SH-SY5Y (cell line): Measurements from ENCODE around the gene ANO10.

Experiments
- GATA2 ChIP-seq: IDR thresholded peaks from 2 replicates; pipeline ENCODE4 v1.6.1; 2011; ENCODE audit warnings: mild to moderate bottlenecking, low read depth, low read length
- GATA3 ChIP-seq: IDR thresholded peaks from 2 replicates; pipeline ENCODE4 v1.6.1; 2011; ENCODE audit warnings: low read depth, mild to moderate bottlenecking, low read length, moderate library complexity

Gene ANO10

GRCh38 chr3:43506644-43507043 lies 115.2 kb downstream of the ANO10 start:
- TF ChIP-seq GATA2 = no peak
- TF ChIP-seq GATA3 = no peak

DNA sequence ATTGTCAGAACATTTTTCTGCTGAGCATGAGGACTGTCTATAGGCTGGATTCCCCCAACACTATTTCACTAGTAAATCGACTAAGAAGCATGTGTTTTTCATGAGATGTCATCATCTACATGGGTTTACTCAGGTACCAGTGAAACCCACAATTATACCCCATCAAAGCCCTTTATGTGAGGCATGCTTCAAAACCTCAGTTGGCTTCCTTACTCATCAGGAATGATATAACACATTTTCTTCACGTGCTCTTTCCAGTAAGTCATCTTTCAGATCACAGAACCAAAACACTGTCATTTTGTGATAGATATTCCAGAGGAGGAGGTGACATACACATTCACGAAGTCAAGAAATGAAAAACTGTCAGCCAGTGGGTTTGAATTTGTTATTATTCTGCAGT lies 116.5 kb downstream of the ANO10 start:
- no peak for TF ChIP-seq GATA2
- TF ChIP-seq GATA3 = no peak

DNA sequence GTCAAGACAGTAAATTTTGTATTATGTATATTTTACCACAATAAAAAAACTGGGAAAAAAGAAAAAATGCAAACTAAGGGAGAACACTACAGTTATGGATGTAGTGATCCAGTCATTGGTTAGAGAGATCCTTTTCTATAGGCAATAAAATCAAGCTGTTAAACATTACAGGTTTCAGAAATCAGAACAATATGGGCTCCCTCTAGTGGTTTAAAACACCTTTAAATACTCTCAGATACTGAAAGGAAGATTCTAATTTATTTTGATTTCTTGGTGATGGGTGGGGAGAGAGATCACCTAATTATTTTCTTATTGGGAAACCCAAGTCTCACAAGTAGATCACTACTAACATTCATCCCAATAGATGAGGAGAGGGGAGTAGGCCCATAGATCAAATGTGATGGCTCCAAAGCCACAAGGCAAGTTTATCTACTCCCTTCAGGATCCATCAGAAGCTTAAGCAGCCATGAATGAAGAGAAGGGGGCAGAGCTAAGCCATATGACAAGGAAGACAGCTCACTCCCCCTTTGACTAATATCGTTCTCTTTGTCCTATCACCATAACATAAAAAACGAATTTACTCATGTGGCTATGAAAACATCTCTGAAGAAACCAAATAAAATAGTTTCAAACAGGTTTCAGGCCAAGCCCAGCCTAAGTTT lies 118.6 kb downstream of the ANO10 start:
- TF ChIP-seq GATA2 = no peak

- TF ChIP-seq GATA2 = no peak
- TF ChIP-seq GATA3 = no peak
Measured at GRCh38 chr3:43499256-43499655, 122.6 kb downstream of the ANO10 start.

GRCh38 chr3:43497905-43498365 lies 123.9 kb downstream of the ANO10 start:
- no peak for TF ChIP-seq GATA3
- TF ChIP-seq GATA2 = no peak

DNA sequence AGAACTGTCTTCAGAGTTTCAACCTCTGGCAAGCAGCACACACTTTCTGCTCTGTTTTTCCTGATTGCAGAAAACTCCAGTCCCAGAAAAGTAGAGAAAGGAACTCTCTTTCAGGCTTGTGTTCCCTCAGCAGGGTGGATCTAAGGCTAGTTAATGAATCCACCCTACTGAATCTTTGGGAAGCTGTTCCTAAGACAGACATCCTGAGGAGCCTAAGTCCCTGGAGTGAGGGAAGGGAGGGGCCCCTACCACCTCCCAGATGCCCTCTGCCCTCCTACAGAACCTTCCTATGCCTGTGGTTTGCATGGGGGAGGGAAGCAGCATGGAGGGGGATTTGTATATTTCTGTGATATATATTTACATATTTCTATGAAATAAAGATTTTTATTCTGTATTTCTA lies 124.4 kb downstream of the ANO10 start:
- TF ChIP-seq GATA3 = no peak
- no peak for TF ChIP-seq GATA2

DNA sequence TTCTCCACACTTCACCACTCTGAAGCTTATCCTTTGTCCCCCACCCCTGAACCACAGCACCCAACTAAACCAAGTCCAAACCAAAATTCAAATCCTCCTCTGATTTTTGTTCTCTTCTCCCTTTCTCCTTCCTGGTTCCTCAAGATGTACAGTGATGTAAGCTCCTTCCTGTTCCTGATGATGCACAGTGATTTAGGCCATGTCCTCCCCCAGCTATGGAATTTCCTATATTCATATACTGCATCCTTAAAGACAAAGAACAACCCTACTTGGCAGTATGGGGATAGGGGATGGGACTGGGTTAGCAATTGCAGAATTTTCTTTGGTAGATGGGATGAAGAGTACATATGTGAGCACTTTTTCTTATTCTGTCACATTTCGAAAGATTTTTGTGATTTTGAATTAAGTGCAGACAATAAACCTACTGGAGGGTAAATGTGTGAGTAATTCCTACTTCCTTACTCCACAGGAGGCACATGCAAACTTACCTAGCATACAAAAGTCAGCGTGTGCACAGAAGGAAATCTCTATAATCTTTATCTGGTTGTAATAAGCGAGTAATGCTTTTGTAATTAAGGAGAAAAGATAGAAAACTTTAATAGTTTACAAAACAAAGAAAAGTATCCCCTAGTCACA lies 125.0 kb downstream of the ANO10 start:
- no peak for TF ChIP-seq GATA3

DNA sequence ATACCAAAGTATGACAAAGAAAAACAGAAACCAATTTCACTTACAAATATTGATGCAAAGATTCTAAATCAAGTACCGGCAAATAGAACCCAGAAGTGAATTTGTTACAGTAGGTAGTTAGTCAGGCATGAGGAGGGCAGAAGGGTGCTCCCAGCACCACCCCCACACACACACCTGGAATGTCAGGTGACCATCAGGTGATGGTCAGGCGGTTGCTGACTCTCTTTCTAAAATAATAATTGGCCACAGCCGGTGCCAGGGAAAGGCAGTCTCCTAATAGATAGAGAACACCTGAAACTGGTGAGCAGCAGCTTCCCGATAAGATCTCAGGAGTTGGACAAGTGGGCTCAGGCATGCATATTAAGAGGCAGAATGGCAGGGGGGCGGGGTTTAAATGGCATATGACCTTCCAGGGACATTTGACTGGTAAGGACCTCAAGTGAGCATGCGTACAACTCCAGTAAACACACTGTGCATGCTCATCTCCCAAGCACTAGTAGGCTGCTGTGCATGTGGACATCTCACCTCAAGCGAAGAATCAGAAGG lies 131.1 kb downstream of the ANO10 start:
- TF ChIP-seq GATA2 = no peak

- TF ChIP-seq GATA3 (no peak), GATA2 (no peak)
Measured at GRCh38 chr3:43489930-43490329, 131.9 kb downstream of the ANO10 start.

DNA sequence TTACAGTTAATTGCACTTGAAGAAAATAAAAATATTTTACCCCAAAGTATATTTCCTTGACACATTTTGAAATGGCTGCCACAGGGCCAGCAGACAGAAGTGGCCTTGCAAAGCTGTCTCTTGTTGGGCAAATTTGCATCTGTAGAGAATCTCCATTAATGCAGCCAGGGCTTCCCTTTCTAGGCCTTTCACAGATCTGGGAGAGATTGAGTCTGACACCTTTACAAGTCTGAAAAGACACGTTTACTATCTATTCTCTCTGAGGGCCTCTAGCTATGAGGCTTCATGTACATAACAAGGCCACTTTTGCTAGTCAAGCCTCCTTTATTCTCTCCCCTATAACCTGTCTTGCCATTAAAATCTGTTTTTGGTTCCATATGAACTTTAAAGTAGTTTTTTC lies 135.9 kb downstream of the ANO10 start:
- TF ChIP-seq GATA3 = no peak
- TF ChIP-seq GATA2 = no peak

GRCh38 chr3:43484926-43485488 lies 136.8 kb downstream of the ANO10 start:
- TF ChIP-seq GATA3 (no peak), GATA2 (no peak)

GRCh38 chr3:43481375-43481774 lies 140.4 kb downstream of the ANO10 start:
- TF ChIP-seq GATA2 = no peak
- TF ChIP-seq GATA3 = no peak

DNA sequence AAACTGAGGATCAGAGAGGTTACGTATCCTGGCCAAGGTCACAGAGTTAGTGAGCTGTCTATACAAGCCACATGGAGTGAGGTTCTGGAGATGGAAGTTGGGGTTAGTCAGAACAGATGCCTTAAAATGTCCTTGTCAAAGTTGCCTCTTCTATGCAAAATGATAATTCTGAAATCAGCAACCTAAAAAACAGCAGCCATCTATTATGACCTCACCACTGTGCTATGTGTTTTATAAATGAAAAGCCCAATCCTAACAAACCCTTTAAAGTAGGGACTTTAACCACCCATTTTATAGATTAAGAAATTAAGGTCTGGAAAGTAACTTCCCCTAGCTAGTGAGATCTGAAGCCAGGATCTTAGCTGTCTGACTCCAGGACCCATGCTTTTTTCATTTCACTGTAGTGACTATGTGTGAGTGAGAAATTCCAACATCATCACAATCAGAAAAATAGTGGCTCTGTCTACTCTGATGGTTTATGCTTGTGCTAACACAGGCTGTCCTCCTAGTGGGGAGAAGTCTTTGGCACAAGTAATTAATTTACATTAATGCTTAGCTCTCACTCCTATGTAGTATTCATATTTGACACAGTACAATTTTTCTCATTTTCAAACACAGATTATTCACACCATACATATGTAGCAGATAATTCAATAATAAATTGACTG lies 143.6 kb downstream of the ANO10 start:
- no peak for TF ChIP-seq GATA2
- TF ChIP-seq GATA3 = no peak

DNA sequence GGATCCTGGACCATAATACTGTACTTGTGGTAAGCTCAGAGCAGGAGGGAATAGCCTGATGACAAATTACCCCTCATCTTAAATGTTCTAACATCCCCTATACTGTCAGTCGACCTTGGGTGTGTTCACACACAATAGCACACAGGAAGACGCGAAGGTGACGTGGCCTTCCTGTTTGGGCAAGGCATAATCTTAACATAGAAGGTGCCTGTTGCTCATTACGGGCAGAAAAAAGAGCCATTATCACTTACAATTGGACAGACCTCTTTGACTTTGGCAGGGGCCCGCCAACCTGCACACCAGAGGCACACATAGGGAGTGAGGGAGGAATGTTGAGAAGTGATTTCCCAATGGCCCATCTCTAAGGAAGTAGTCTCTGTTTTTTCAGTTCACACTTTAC lies 144.2 kb downstream of the ANO10 start:
- TF ChIP-seq GATA2 (no peak), GATA3 (no peak)

DNA sequence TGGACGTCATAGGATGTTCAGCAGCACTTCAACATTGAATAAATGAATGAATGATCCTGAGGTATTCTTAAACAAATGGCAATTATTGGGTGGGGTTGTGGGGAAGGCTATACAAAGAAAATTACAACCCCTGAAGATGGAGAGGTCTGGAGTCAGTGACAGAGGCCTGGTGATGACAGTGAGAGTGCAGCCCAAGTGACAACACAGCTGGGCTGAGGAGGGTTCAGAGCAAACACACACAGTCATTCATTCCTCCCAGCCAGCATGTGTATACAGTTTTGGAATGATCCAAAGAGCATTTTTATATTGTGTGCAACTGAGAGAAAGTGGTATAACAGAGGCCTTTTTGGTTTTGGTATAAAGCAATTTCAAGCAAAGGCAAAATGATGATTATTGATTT lies 148.1 kb downstream of the ANO10 start:
- TF ChIP-seq GATA3 (no peak), GATA2 (no peak)
